HCT116 (cell line): ENCODE data around the gene TSHZ1.

Experiments used
- CEBPB ChIP-seq: IDR thresholded peaks from 2 replicates; pipeline ENCODE4 v1.6.1; 2012; ENCODE audit warnings: low read depth
- ELF1 ChIP-seq: IDR thresholded peaks from 2 replicates; pipeline ENCODE4 v1.6.1; 2012; ENCODE audit warnings: low read depth, borderline replicate concordance
- POLR2A ChIP-seq: IDR thresholded peaks from 2 replicates; pipeline ENCODE4 v1.7.0; 2011; ENCODE audit warnings: borderline replicate concordance; ENCODE audit not compliant: insufficient read depth, insufficient read length; ENCODE audit errors: extremely low read depth
- SIN3A ChIP-seq: IDR thresholded peaks from 2 replicates; pipeline ENCODE4 v1.6.1; 2012; ENCODE audit warnings: low read depth
- YY1 ChIP-seq: IDR thresholded peaks from 2 replicates; pipeline ENCODE4 v1.6.1; 2011; ENCODE audit warnings: low read length, low read depth, moderate library complexity, mild to moderate bottlenecking; ENCODE audit not compliant: insufficient replicate concordance; ENCODE audit errors: extremely low read depth
- ZNF274 ChIP-seq: fragments of 200-500 bp; sonication (Bioruptor generic); IDR thresholded peaks from 2 replicates; pipeline ENCODE4 v1.6.1; 2014; ENCODE audit warnings: mild to moderate bottlenecking, low read depth, low read length, inconsistent platforms
- TF ChIP-seq, protein P1 (sequence below), 3 experiments: fragments of 200-600 bp in 1 of 3; sonication (generic) in 1 of 3; IDR thresholded peaks in 2 of 3; conservative IDR thresholded peaks in 1 of 3; 2 replicates each; pipeline ENCODE4 v1.5.1; 2012 to 2017; ENCODE audit warnings: low read depth in 2 of 3, low read length in 2 of 3, antibody characterized with exemption in 1 of 3, borderline replicate concordance in 1 of 3, control low read depth in 1 of 3, mild to moderate bottlenecking in 1 of 3, mixed read lengths in 1 of 3, mixed run types in 1 of 3, moderate library complexity in 1 of 3; ENCODE audit not compliant: insufficient read depth in 1 of 3

DNA sequence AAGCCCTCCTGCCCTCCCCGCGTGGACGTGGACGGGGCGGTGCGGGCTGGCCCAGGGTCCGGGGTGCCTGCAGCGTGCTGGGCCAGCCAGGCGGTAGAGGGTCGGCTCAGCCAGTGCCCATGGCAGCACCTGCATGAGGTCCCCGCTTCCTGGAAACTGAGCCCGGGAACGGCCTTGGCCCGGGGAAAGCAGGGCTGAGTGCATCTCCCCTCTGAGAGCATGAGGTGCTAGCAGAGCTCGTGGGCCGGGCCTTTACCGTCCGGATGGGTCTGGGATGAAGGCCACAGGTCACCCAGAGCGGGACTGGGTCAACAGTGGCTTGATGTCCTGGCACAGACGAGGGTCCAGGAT lies 39.8 kb downstream of the TSHZ1 start:
- TF ChIP-seq, protein P1, sequence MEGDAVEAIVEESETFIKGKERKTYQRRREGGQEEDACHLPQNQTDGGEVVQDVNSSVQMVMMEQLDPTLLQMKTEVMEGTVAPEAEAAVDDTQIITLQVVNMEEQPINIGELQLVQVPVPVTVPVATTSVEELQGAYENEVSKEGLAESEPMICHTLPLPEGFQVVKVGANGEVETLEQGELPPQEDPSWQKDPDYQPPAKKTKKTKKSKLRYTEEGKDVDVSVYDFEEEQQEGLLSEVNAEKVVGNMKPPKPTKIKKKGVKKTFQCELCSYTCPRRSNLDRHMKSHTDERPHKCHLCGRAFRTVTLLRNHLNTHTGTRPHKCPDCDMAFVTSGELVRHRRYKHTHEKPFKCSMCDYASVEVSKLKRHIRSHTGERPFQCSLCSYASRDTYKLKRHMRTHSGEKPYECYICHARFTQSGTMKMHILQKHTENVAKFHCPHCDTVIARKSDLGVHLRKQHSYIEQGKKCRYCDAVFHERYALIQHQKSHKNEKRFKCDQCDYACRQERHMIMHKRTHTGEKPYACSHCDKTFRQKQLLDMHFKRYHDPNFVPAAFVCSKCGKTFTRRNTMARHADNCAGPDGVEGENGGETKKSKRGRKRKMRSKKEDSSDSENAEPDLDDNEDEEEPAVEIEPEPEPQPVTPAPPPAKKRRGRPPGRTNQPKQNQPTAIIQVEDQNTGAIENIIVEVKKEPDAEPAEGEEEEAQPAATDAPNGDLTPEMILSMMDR (IDR thresholded peaks at IDR 0.05 in 2 of 3, conservative IDR thresholded peaks at IDR 0.05 in 1 of 3; ENCODE audit: borderline replicate concordance in 1 of 3, insufficient read depth in 1 of 3, low read depth in 2 of 3, low read length in 2 of 3) = no peak
- TF ChIP-seq POLR2A (no peak), CEBPB (no peak), SIN3A (no peak), ZNF274 (no peak), ELF1 (no peak), YY1 (no peak)
